HCT116 (cell line): Measurements from ENCODE around the gene KIF1A. TPM values are rescaled to one million over a fixed set of nuclear protein-coding genes. Genes with fewer than 3 reads are reported as not detected.

Experiments
- ATAC-seq: fragments of 200-7000 bp; cut with Tn5 transposase; 2 replicates; pipeline ENCODE4 v1.9.1; 2020; ENCODE audit warnings: mild to moderate bottlenecking, moderate library complexity
- BruUV-seq: library from RNA; stranded (reverse); fragments of 400-500 nt; replicated peaks from 2 replicates; lab custom pipeline; 2021; lab: Mats Ljungman, UMichigan
- CTCF ChIA-PET: fragments of 300-600 bp; sonication (Branson Sonifier 250); formaldehyde crosslinking; loops from one replicate; lab custom pipeline; 2021; ENCODE audit warnings: antibody characterized with exemption; lab: Charles Lee
- POLR2A ChIA-PET: fragments of 300-600, 350-600 bp; sonication (Branson Sonifier 250); formaldehyde crosslinking; loops from one replicate; lab custom pipeline; 2021; ENCODE audit warnings: antibody characterized with exemption; lab: Charles Lee
- RAD21 ChIA-PET, 2 experiments: fragments of 300-600 bp; sonication (Branson Sonifier 250); formaldehyde crosslinking; loops; one replicate each; lab custom pipeline; 2023; ENCODE audit warnings: low total read pairs in 2 of 2; ENCODE audit not compliant: uncharacterized antibody in 2 of 2, unreplicated experiment in 2 of 2, low non-redundant PET in 1 of 2; lab: Charles Lee
- DNase-seq: peaks from one replicate; pipeline ENCODE4 v3.0.0-alpha.2; 2010; ENCODE audit warnings: low read depth, low spot score
- H2AFZ ChIP-seq: fragments of 200-600 bp; shearing (Covaris generic), sonication (generic); 2 replicates; pipeline ENCODE4 v1.6.1; 2017; ENCODE audit warnings: low read depth, mixed run types, mixed read lengths, antibody characterized with exemption, low read length; ENCODE audit not compliant: poor library complexity, severe bottlenecking
- H3K27ac ChIP-seq: 2 replicates; pipeline ENCODE4 v1.5.1; 2012; ENCODE audit warnings: low read depth, low read length
- H3K27me3 ChIP-seq: fragments of 200-600 bp; sonication (generic); 2 replicates; pipeline ENCODE4 v1.6.1; 2016; ENCODE audit warnings: mixed run types, low read length, mixed read lengths; ENCODE audit not compliant: insufficient read depth
- H3K36me3 ChIP-seq, 2 experiments: fragments of 200-500 bp in 1 of 2; fragments of 200-600 bp in 1 of 2; sonication (Bioruptor generic) in 1 of 2; sonication (generic) in 1 of 2; 2 replicates each; pipeline versions ENCODE4 v1.5.1 to v1.6.1; 2014 to 2016; ENCODE audit warnings: low read length in 2 of 2, inconsistent platforms in 1 of 2, mixed read lengths in 1 of 2, mixed run types in 1 of 2; ENCODE audit not compliant: insufficient read depth in 2 of 2, control insufficient read depth in 1 of 2
- H3K4me1 ChIP-seq, 2 experiments: fragments of 200-600 bp in 1 of 2; sonication (generic) in 1 of 2; 2 replicates each; pipeline versions ENCODE4 v1.5.1 to v1.6.1; 2012 to 2017; ENCODE audit warnings: low read length in 2 of 2, inconsistent platforms in 1 of 2, mild to moderate bottlenecking in 1 of 2, mixed read lengths in 1 of 2, mixed run types in 1 of 2, moderate library complexity in 1 of 2; ENCODE audit not compliant: insufficient read depth in 2 of 2, control insufficient read depth in 1 of 2
- H3K4me2 ChIP-seq: fragments of 200-600 bp; sonication (generic); 2 replicates; pipeline ENCODE4 v1.6.1; 2017; ENCODE audit warnings: mixed run types, low read length, mixed read lengths
- H3K4me3 ChIP-seq, 2 experiments: fragments of 200-600 bp in 1 of 2; sonication (generic) in 1 of 2; replicated peaks in 1 of 2; 2 replicates each; pipeline ENCODE4 v1.5.1; 2011 to 2016; ENCODE audit warnings: low read length in 2 of 2, control low read depth in 1 of 2, low read depth in 1 of 2, mild to moderate bottlenecking in 1 of 2, mixed read lengths in 1 of 2, mixed run types in 1 of 2
- H3K79me2 ChIP-seq: fragments of 200-600 bp; sonication (generic); 2 replicates; pipeline ENCODE4 v1.6.1; 2017; ENCODE audit warnings: mild to moderate bottlenecking, mixed run types, low read length, moderate library complexity, mixed read lengths; ENCODE audit not compliant: insufficient read depth
- H3K9ac ChIP-seq: fragments of 200-600 bp; sonication (generic); 2 replicates; pipeline ENCODE4 v1.6.1; 2016; ENCODE audit warnings: low read length, mixed read lengths
- H3K9me2 ChIP-seq: fragments of 200-600 bp; sonication (generic), shearing (Covaris generic); 2 replicates; pipeline ENCODE4 v1.6.1; 2017; ENCODE audit warnings: mixed run types, mild to moderate bottlenecking, moderate library complexity; ENCODE audit not compliant: insufficient read depth
- H3K9me3 ChIP-seq, 2 experiments: fragments of 200-500 bp in 1 of 2; fragments of 200-600 bp in 1 of 2; sonication (Bioruptor generic) in 1 of 2; sonication (generic) in 1 of 2; 2 replicates each; pipeline ENCODE4 v1.6.1; 2014 to 2017; ENCODE audit warnings: low read length in 2 of 2, mixed read lengths in 2 of 2, inconsistent platforms in 1 of 2, low read depth in 1 of 2, mild to moderate bottlenecking in 1 of 2, mixed run types in 1 of 2, moderate library complexity in 1 of 2; ENCODE audit not compliant: control insufficient read depth in 1 of 2, insufficient read depth in 1 of 2
- H4K20me1 ChIP-seq: fragments of 200-600 bp; sonication (generic), shearing (Covaris generic); 2 replicates; pipeline ENCODE4 v1.6.1; 2017; ENCODE audit warnings: mixed run types, mild to moderate bottlenecking, moderate library complexity; ENCODE audit not compliant: insufficient read depth
- CBX3 ChIP-seq: IDR thresholded peaks from 2 replicates; pipeline ENCODE4 v1.6.1; 2012; ENCODE audit warnings: low read depth
- CEBPB ChIP-seq: IDR thresholded peaks from 2 replicates; pipeline ENCODE4 v1.6.1; 2012; ENCODE audit warnings: low read depth
- EGR1 ChIP-seq: IDR thresholded peaks from 2 replicates; pipeline ENCODE4 v1.6.1; 2012; ENCODE audit warnings: low read depth
- ELF1 ChIP-seq: IDR thresholded peaks from 2 replicates; pipeline ENCODE4 v1.6.1; 2012; ENCODE audit warnings: low read depth, borderline replicate concordance
- EZH2 ChIP-seq: fragments of 200-600 bp; sonication (generic); IDR thresholded peaks from 2 replicates; pipeline ENCODE4 v1.6.1; 2017; ENCODE audit warnings: antibody characterized with exemption, mixed run types
- JUND ChIP-seq: IDR thresholded peaks from 2 replicates; pipeline ENCODE4 v1.6.1; 2012
- POLR2A ChIP-seq: IDR thresholded peaks from 2 replicates; pipeline ENCODE4 v1.7.0; 2011; ENCODE audit warnings: borderline replicate concordance; ENCODE audit not compliant: insufficient read depth, insufficient read length; ENCODE audit errors: extremely low read depth
- POLR2AphosphoS5 ChIP-seq: IDR thresholded peaks from 2 replicates; pipeline ENCODE4 v1.6.1; 2011; ENCODE audit warnings: mild to moderate bottlenecking, low read depth, low read length, moderate library complexity
- RAD21 ChIP-seq: IDR thresholded peaks from 2 replicates; pipeline ENCODE4 v1.6.1; 2012; ENCODE audit warnings: low read depth, mild to moderate bottlenecking
- REST ChIP-seq: IDR thresholded peaks from 2 replicates; pipeline ENCODE4 v1.6.1; 2012; ENCODE audit warnings: low read depth
- SP1 ChIP-seq: IDR thresholded peaks from 2 replicates; pipeline ENCODE4 v1.6.1; 2012; ENCODE audit warnings: low read depth
- SRF ChIP-seq: IDR thresholded peaks from 2 replicates; pipeline ENCODE4 v1.6.1; 2012; ENCODE audit warnings: low read depth
- TCF7L2 ChIP-seq: IDR thresholded peaks from 2 replicates; pipeline ENCODE4 v1.7.0; 2011; ENCODE audit warnings: borderline replicate concordance, inconsistent platforms; ENCODE audit not compliant: insufficient read depth, insufficient read length; ENCODE audit errors: extremely low read depth
- ZFX ChIP-seq: fragments of 450-650 bp; IDR thresholded peaks from 2 replicates; pipeline ENCODE4 v1.6.1; 2017
- intact Hi-C: fragments of 100-400 bp; cut with micrococcal nuclease; formaldehyde crosslinking; loops from 2 replicates; pipeline ENCODE4 v1.10.0; 2022
- total RNA-seq: library from RNA; stranded (reverse); gene quantifications from one replicate; pipeline ENCODE4 v1.2.1, GENCODE V29; 2021; ENCODE audit not compliant: unreplicated experiment
- TF ChIP-seq, protein P1 (sequence below): IDR thresholded peaks from 2 replicates; pipeline ENCODE4 v1.6.1; 2011; ENCODE audit warnings: mild to moderate bottlenecking, low read length, moderate library complexity; ENCODE audit not compliant: insufficient replicate concordance; ENCODE audit errors: extremely low read depth

KIF1A gene
- total RNA-seq, 1 experiment from 2014 or later, result 0.27 TPM

GRCh38 chr2:240766072-240766471 is 53.9 kb downstream of the KIF1A start:
- H3K4me1 ChIP-seq, result no peaks in the 10 kb centered on the region
- H3K27me3 ChIP-seq, result no peaks in the 10 kb centered on the region
- ChIA-PET RAD21 (no interaction called here), POLR2A (no interaction called here), CTCF (no interaction called here)
- no peak for DNase-seq
- no peak overlapping the region for H3K4me2 ChIP-seq
- no peak overlapping the region for H3K27ac ChIP-seq
- no peaks in the 10 kb centered on the region for H3K79me2 ChIP-seq
- H3K9ac ChIP-seq, result no peak overlapping the region
- H3K36me3 ChIP-seq, result no peaks in the 10 kb centered on the region
- H3K4me3 ChIP-seq, result no peak overlapping the region
- no peaks in the 10 kb centered on the region for H3K9me3 ChIP-seq
- intact Hi-C loops, result no loop called here
- no peaks in the 10 kb centered on the region for H3K9me2 ChIP-seq
- no peak for ATAC-seq
- no peak overlapping the region for H2AFZ ChIP-seq
- TF ChIP-seq RAD21 (no peak), POLR2A (no peak), SRF (no peak), JUND (no peak), CEBPB (no peak), EGR1 (no peak), SP1 (no peak), ZFX (no peak)
- TF ChIP-seq, protein P1, sequence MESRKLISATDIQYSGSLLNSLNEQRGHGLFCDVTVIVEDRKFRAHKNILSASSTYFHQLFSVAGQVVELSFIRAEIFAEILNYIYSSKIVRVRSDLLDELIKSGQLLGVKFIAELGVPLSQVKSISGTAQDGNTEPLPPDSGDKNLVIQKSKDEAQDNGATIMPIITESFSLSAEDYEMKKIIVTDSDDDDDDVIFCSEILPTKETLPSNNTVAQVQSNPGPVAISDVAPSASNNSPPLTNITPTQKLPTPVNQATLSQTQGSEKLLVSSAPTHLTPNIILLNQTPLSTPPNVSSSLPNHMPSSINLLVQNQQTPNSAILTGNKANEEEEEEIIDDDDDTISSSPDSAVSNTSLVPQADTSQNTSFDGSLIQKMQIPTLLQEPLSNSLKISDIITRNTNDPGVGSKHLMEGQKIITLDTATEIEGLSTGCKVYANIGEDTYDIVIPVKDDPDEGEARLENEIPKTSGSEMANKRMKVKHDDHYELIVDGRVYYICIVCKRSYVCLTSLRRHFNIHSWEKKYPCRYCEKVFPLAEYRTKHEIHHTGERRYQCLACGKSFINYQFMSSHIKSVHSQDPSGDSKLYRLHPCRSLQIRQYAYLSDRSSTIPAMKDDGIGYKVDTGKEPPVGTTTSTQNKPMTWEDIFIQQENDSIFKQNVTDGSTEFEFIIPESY, result no peak
- no TSS peak for BruUV-seq
- H4K20me1 ChIP-seq, result no peaks in the 10 kb centered on the region

- intact Hi-C loops, result no loop called here
- DNase-seq (no peak), ATAC-seq (no peak)
- BruUV-seq, result no TSS peak
- Histone ChIP-seq H3K27me3 (no peaks in the 10 kb centered on the region), H2AFZ (no peak overlapping the region), H3K9me3 (no peaks in the 10 kb centered on the region), H3K4me1 (peaks cover 0 to 3% of the 10 kb centered on the region in 2 experiments; a peak in 2 of 4 replicates), H4K20me1 (no peaks in the 10 kb centered on the region), H3K27ac (no peak overlapping the region), H3K79me2 (no peaks in the 10 kb centered on the region), H3K36me3 (no peaks in the 10 kb centered on the region), H3K9me2 (no peaks in the 10 kb centered on the region), H3K4me2 (no peak overlapping the region), H3K4me3 (no peak overlapping the region), H3K9ac (no peak overlapping the region)
- CTCF ChIA-PET, result no interaction called here
- RAD21 ChIA-PET, result no interaction called here
- POLR2A ChIA-PET, result no interaction called here
- no peak for TF ChIP-seq CEBPB
- no peak for TF ChIP-seq ZFX
- TF ChIP-seq EGR1, result no peak
- TF ChIP-seq POLR2AphosphoS5, result no peak
- TF ChIP-seq ELF1, result no peak
- no peak for TF ChIP-seq TCF7L2
- TF ChIP-seq EZH2, result no peak
- TF ChIP-seq REST, result no peak
- TF ChIP-seq SRF, result no peak
- no peak for TF ChIP-seq RAD21
- no peak for TF ChIP-seq CBX3
These were observed 55.0 kb downstream of the KIF1A start for GRCh38 chr2:240765007-240765406.
